OCI-LY7 (cell line): ENCODE results near the gene PINK1. TPM values are rescaled to one million over a fixed set of nuclear protein-coding genes. Genes with fewer than 3 reads are reported as not detected.

Source experiments
- BruUV-seq: library from RNA; stranded (reverse); fragments of 400-500 nt; replicated peaks from 2 replicates; lab custom pipeline; 2021; lab: Mats Ljungman, UMichigan
- CTCF ChIA-PET: fragments of 300-600 bp; sonication (Branson Sonifier 250); formaldehyde crosslinking; loops from one replicate; lab custom pipeline; 2022; ENCODE audit warnings: antibody characterized with exemption; ENCODE audit not compliant: unreplicated experiment; lab: Charles Lee
- POLR2A ChIA-PET: fragments of 300-600 bp; sonication (Branson Sonifier 250); formaldehyde crosslinking; loops from one replicate; lab custom pipeline; 2022; ENCODE audit warnings: antibody characterized with exemption; lab: Charles Lee
- DNase-seq: peaks from one replicate; pipeline ENCODE4 v3.0.0-alpha.2; 2015; ENCODE audit warnings: low spot score
- H2AFZ ChIP-seq: fragments of 200-600 bp; sonication (generic), shearing (Covaris generic); 2 replicates; pipeline ENCODE4 v1.6.1; 2014; ENCODE audit warnings: mild to moderate bottlenecking, antibody characterized with exemption, low read length, moderate library complexity
- H3K27ac ChIP-seq: fragments of 200-600 bp; sonication (generic); 2 replicates; pipeline ENCODE4 v1.5.1; 2014; ENCODE audit warnings: mixed run types, low read depth, mild to moderate bottlenecking, moderate library complexity, low read length, inconsistent platforms; ENCODE audit not compliant: poor library complexity, severe bottlenecking
- H3K36me3 ChIP-seq: fragments of 200-600 bp; sonication (generic); 2 replicates; pipeline ENCODE4 v1.6.1; 2014; ENCODE audit warnings: mild to moderate bottlenecking, antibody characterized with exemption, low read length, moderate library complexity, mixed read lengths; ENCODE audit not compliant: insufficient read depth
- H3K4me1 ChIP-seq: fragments of 200-600 bp; sonication (generic); 2 replicates; pipeline ENCODE4 v1.5.1; 2014; ENCODE audit warnings: mild to moderate bottlenecking, low read length; ENCODE audit not compliant: insufficient read depth, poor library complexity, severe bottlenecking
- H3K4me2 ChIP-seq: fragments of 200-600 bp; sonication (generic); 2 replicates; pipeline ENCODE4 v1.6.1; 2014; ENCODE audit warnings: mild to moderate bottlenecking, low read length
- H3K4me3 ChIP-seq: fragments of 200-600 bp; sonication (generic); 2 replicates; pipeline ENCODE4 v1.5.1; 2014; ENCODE audit warnings: mild to moderate bottlenecking, low read depth, low read length; ENCODE audit not compliant: poor library complexity, severe bottlenecking
- H3K79me2 ChIP-seq: fragments of 200-600 bp; sonication (generic); 2 replicates; pipeline ENCODE4 v1.6.1; 2016; ENCODE audit warnings: low read depth, mild to moderate bottlenecking, low read length, moderate library complexity, mixed read lengths; ENCODE audit not compliant: insufficient read depth
- H3K9me2 ChIP-seq: fragments of 200-600 bp; sonication (generic); 2 replicates; pipeline ENCODE4 v1.6.1; 2016; ENCODE audit warnings: mild to moderate bottlenecking, low read length, mixed read lengths; ENCODE audit not compliant: insufficient read depth
- H3K9me3 ChIP-seq: fragments of 200-600 bp; sonication (generic); 2 replicates; pipeline ENCODE4 v1.6.1; 2014; ENCODE audit warnings: mild to moderate bottlenecking, mixed run types, low read length, mixed read lengths
- H4K20me1 ChIP-seq: fragments of 200-600 bp; sonication (generic); 2 replicates; pipeline ENCODE4 v1.6.1; 2014; ENCODE audit warnings: mild to moderate bottlenecking, antibody characterized with exemption, low read length, moderate library complexity, mixed read lengths; ENCODE audit not compliant: insufficient read depth
- CTCF ChIP-seq: fragments of 200-600 bp; sonication (generic); conservative IDR thresholded peaks from 2 replicates; pipeline ENCODE4 v1.5.1; 2014; ENCODE audit warnings: mild to moderate bottlenecking, antibody characterized with exemption, low read length, moderate library complexity, mixed read lengths
- EZH2phosphoT487 ChIP-seq: fragments of 200-600 bp; sonication (generic); IDR thresholded peaks from 2 replicates; pipeline ENCODE4 v1.6.1; 2018; ENCODE audit warnings: low read depth, borderline replicate concordance, mild to moderate bottlenecking, mixed run types, antibody characterized with exemption, low read length, moderate library complexity, mixed read lengths
- intact Hi-C: fragments of 100-400 bp; cut with micrococcal nuclease; formaldehyde crosslinking; loops from one replicate; pipeline ENCODE4 v1.10.0; 2022; ENCODE audit not compliant: unreplicated experiment
- total RNA-seq, 2 experiments: library from RNA; depleted of rRNA in 1 of 2; stranded (reverse); fragments of >200 nt in 1 of 2; shearing (Covaris generic) in 1 of 2; gene quantifications; 2 replicates each; pipeline ENCODE4 v1.2.3, GENCODE V29; 2014 to 2022

Gene PINK1
- total RNA-seq, 2 experiments from 2014 or later: 8.9 to 13.4 TPM

GRCh38 chr1:20700636-20701215, 67.5 kb downstream of the PINK1 start:
- no peak overlapping the region for H3K4me3 ChIP-seq
- DNase-seq: no peak
- H2AFZ ChIP-seq: no peak overlapping the region
- H3K27ac ChIP-seq: no peak overlapping the region
- intact Hi-C loops: no loop called here
- no peaks in the 10 kb centered on the region for H3K79me2 ChIP-seq
- ChIA-PET CTCF (no interaction called here), POLR2A (no interaction called here)
- no peak overlapping the region for H3K4me2 ChIP-seq
- no peaks in the 10 kb centered on the region for H3K36me3 ChIP-seq
- no peak for TF ChIP-seq CTCF
- TF ChIP-seq EZH2phosphoT487: no peak
- no peaks in the 10 kb centered on the region for H4K20me1 ChIP-seq
- no TSS peak for BruUV-seq
- H3K4me1 ChIP-seq: no peaks in the 10 kb centered on the region
- no peaks in the 10 kb centered on the region for H3K9me3 ChIP-seq
- H3K9me2 ChIP-seq: no peaks in the 10 kb centered on the region

Other genes starting within 250 kb of the PINK1 start
- gene CAMK2N1, start 147.2 kb upstream of the PINK1 start, total RNA-seq (2014; rRNA removed; shearing (Covaris generic)): not detected in 2 replicates
- not detected in 2 replicates for gene CAMK2N1, start 147.2 kb upstream of the PINK1 start, total RNA-seq (2022)
- gene MUL1, start 125.3 kb upstream of the PINK1 start, total RNA-seq (2014; rRNA removed; shearing (Covaris generic)): 15.5 and 16.3 TPM in 2 replicates
- 20.6 and 25.2 TPM in 2 replicates for gene MUL1, start 125.3 kb upstream of the PINK1 start, total RNA-seq (2022)
- not detected in 2 replicates for gene FAM43B, start 80.9 kb upstream of the PINK1 start, total RNA-seq (2014; rRNA removed; shearing (Covaris generic))
- gene FAM43B, start 80.9 kb upstream of the PINK1 start, total RNA-seq (2022): not detected in 2 replicates
- gene CDA, start 44.4 kb upstream of the PINK1 start, total RNA-seq (2014; rRNA removed; shearing (Covaris generic)): not detected in 2 replicates
- not detected in 2 replicates for gene CDA, start 44.4 kb upstream of the PINK1 start, total RNA-seq (2022)
- 95.1 and 111 TPM in 2 replicates for gene DDOST, start 27.9 kb downstream of the PINK1 start, total RNA-seq (2014; rRNA removed; shearing (Covaris generic))
- 136 and 148 TPM in 2 replicates for gene DDOST, start 27.9 kb downstream of the PINK1 start, total RNA-seq (2022)
- gene KIF17, start 84.5 kb downstream of the PINK1 start, total RNA-seq (2014; rRNA removed; shearing (Covaris generic)): not detected in 2 replicates
- 0.74 and 1.1 TPM in 2 replicates for gene KIF17, start 84.5 kb downstream of the PINK1 start, total RNA-seq (2022)
- 0.46 TPM in 1 of 2 replicates, not detected in the other for gene SH2D5, start 99.2 kb downstream of the PINK1 start, total RNA-seq (2014; rRNA removed; shearing (Covaris generic))
- 0.42 and 0.68 TPM in 2 replicates for gene SH2D5, start 99.2 kb downstream of the PINK1 start, total RNA-seq (2022)
- 295 and 423 TPM in 2 replicates for gene HP1BP3, start 153.8 kb downstream of the PINK1 start, total RNA-seq (2014; rRNA removed; shearing (Covaris generic))
- 288 and 341 TPM in 2 replicates for gene HP1BP3, start 153.8 kb downstream of the PINK1 start, total RNA-seq (2022)